HG03558 (cell line): ENCODE data around the gene GRB7.
"Not testable (repeated sequence)": the region's sequence is repeated elsewhere in the genome, so short reads cannot be mapped to it uniquely, and the experiment has no call there.

ENCODE experiments used
- ATAC-seq: cut with Tn5 transposase; IDR thresholded peaks from one replicate; pipeline ENCODE4 v1.9.1; 2021; ENCODE audit warnings: moderate number of reproducible peaks; ENCODE audit not compliant: unreplicated experiment; ENCODE audit errors: extremely low read depth

GRB7 gene

GRCh38 chr17:39709319-39709997 is 28.3 kb upstream of the GRB7 start:
- no peak for ATAC-seq

GRCh38 chr17:39709998-39710964 is 27.5 kb upstream of the GRB7 start:
- ATAC-seq, result no peak

DNA sequence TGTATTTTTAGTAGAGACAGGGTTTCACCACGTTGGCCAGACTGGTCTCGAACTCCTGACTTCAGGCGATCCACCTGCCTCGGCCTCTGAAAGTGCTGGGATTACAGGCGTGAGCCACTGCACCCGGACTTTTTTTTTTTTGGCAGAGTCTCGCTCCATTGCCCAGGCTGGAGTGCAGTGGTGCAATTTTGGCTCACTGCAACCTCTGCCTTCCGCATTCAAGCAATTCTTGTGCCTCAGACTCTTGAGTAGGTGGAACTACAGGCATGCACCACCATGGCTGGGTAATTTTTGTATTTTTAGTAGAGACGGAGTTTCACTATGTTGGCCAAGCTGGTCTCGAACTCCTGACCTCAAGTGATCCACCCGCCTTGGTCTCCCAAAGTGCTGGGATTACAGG is 26.7 kb upstream of the GRB7 start:
- ATAC-seq, result not testable (repeated sequence)

- no peak for ATAC-seq
Measured at GRCh38 chr17:39711851-39712250, 25.9 kb upstream of the GRB7 start.

DNA sequence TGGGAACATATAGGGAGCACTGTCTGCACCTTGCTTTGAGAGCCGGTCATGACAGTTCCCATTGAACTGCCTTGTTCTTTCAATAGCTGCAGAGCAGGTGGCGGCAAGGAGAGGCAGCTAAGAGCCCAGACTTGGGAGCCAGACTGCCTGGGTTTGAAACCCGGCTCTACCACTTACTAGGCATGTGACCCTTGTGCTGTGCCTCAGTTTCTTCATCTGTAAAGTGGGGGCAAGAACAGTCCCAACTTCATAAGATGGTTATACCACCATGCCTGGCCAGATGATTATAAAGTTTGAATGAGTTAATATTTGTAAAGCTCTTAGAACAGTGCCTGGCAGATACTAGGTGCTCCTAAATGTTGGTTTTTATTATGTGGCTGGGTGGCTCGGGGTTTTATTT is 23.5 kb upstream of the GRB7 start:
- ATAC-seq, result no peak

DNA sequence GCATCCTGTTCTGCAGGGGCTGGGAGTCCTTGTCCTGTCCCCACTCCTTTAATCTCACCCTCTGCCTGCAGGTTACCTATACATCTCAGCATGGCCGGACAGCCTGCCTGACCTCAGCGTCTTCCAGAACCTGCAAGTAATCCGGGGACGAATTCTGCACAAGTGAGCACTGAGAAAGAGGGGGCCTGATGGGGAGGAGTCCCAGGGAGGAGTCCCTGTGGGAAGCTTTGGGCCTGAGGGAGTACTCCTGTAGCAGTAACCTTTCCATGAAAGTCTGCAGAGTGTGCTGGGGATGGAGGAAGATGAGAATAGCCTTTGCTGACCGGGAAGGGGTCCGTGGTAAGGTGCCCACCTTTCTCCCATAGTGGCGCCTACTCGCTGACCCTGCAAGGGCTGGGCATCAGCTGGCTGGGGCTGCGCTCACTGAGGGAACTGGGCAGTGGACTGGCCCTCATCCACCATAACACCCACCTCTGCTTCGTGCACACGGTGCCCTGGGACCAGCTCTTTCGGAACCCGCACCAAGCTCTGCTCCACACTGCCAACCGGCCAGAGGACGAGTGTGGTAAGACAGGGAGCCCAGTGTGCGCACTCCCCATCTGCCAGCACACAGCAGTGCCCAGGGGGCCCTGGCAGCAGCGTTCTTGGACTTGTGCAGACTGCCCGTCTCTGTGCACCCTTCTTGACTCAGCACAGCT is 22.2 kb upstream of the GRB7 start:
- ATAC-seq, result no peak

DNA sequence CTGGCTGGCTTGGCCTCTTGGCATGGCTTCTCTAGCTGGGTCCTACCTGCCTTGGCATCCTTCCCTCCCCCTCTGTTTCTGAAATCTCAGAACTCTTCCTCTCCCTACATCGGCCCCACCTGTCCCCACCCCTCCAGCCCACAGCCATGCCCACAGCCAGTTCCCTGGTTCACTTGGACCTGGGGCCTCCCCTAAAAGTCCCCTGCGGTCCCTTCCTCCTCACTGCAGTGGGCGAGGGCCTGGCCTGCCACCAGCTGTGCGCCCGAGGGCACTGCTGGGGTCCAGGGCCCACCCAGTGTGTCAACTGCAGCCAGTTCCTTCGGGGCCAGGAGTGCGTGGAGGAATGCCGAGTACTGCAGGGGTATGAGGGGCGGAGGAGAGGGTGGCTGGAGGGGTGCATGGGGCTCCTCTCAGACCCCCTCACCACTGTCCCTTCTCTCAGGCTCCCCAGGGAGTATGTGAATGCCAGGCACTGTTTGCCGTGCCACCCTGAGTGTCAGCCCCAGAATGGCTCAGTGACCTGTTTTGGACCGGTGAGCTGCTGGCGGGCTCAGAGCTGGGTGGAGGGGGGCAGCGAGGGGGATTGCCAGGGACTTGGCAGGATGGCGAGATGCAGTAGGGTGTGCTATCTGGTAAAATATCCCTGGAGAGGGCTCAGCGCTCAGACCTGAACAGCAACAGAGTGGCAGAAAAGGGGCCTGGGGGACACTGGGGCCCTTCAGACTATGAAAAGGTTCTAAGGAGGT is 21.5 kb upstream of the GRB7 start:
- ATAC-seq, result no peak

DNA sequence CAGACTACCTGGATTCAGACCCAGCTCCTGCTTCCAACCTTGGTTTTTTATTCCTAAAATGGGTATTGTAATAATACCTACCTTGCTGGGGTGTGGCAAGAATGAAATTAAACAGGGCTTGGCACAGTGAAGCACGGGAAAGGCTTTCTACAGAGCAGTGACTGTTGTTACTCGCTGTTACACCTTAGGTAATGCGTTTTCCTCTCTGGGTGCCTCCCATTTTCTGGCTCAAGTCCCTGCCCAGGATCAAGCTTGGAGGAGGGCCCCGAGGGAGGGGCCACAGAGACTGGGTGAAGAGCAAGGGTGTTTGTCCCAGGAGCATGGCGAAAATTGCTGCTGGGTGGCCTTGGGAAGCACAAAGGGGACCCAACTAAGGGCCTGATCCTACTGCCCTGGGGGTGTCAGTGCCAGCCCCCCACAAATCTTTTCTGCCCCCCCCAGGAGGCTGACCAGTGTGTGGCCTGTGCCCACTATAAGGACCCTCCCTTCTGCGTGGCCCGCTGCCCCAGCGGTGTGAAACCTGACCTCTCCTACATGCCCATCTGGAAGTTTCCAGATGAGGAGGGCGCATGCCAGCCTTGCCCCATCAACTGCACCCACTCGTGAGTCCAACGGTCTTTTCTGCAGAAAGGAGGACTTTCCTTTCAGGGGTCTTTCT is 20.7 kb upstream of the GRB7 start:
- ATAC-seq, result no peak

GRCh38 chr17:39717660-39718059 is 20.1 kb upstream of the GRB7 start:
- ATAC-seq, result no peak

DNA sequence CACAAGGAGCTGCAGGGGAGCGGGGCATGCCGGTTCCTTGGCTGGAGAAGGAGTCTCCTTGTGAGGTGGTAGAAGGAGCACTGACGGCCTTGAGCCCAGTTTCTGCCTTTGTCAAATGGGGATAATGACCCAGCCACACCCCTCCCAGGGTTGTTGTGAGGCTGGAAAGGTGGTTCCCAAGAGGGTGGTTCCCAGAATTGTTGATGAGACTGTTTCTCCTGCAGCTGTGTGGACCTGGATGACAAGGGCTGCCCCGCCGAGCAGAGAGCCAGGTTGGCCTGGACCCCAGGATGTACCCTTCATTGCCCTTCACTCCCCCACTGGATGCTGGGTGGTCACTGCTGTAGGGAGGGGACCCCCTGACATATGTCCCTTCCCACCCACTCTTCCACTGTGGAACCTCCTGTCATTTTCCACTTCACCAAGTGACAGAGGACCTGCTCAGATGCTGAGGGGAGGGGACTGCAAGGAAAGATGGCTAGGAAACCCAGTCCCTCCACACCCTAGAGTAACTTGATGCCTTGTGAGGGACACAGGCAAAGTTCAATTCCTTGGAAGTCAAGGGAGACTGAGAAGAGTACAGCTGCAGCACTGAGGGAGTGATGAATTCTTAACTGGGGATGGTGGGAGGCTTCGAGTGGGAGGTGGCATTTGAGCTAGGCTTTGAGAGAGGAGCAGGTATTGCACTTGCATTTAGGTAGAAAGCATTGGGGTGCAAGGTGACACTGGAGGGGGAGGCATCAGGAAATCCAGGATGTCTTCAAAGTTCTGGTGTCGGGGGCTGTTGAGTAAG is 18.0 kb upstream of the GRB7 start:
- ATAC-seq, result no peak

DNA sequence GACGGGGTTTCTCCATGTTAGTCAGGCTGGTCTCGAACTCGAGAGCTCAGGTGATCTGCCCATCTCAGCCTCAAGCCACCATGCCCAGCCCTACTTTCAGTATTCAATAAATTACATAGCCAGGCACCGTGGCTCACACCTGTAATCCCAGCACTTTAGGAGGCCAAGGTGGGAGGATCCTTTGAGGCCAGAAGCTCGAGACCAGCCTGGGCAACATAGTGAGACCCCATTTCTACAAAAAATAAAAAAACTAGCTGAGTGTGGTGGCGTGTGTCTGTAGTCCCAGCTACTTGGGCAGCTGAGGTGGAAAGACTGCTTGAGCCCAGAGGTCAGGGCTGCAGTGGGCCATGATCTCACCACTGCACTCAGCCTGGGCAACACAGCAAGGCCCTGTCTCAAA is 15.6 kb upstream of the GRB7 start:
- ATAC-seq, result no peak

GRCh38 chr17:39722965-39723848 is 14.5 kb upstream of the GRB7 start:
- no peak for ATAC-seq

- ATAC-seq, result no peak
Measured at GRCh38 chr17:39724731-39725130, 13.0 kb upstream of the GRB7 start.

- ATAC-seq, result not testable (repeated sequence)
Measured at GRCh38 chr17:39725923-39726322, 11.8 kb upstream of the GRB7 start.

GRCh38 chr17:39726617-39727016 is 11.1 kb upstream of the GRB7 start:
- no peak for ATAC-seq

GRCh38 chr17:39727556-39727955 is 10.2 kb upstream of the GRB7 start:
- no peak for ATAC-seq

DNA sequence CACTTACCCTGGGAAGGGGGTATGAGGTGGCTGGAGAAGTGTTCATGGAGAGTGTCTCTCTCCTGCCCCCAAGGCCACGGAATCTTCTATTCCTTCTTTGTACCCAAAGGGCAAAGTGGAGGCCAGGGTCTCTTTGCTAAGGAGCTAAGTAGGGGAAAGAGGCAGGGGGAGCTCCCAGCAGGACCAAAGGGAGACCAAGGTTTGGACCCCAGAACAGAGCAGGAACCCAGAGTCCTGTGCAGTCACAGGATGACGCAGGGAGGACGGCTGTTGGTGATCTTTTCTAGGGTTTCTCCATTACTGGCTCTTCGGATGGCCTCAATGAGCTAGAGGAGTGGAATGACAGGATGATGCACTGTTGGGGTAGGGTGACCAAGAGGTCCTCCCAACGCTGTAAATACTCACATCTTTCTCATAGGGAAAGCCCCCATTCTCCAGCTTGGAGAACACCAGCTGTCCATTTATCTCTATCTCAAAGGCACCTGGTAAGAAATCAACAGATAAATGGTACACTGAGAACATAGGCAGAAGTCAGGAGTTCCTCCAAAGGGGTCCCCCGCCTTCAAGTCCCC is 8.4 kb upstream of the GRB7 start:
- no peak for ATAC-seq
